ENCODE measurements around the gene SUSD4. TPM values are rescaled to one million over a fixed set of nuclear protein-coding genes. Genes with fewer than 3 reads are reported as not detected.

The SUSD4 gene
- total and polyA plus RNA-seq, 10 of the 15 experiments (the other 5 are each of a cell fraction or from before 2014, with no cell fraction given), result 0.13 to 1.1 (median 0.26) TPM; not detected in 3

DNA sequence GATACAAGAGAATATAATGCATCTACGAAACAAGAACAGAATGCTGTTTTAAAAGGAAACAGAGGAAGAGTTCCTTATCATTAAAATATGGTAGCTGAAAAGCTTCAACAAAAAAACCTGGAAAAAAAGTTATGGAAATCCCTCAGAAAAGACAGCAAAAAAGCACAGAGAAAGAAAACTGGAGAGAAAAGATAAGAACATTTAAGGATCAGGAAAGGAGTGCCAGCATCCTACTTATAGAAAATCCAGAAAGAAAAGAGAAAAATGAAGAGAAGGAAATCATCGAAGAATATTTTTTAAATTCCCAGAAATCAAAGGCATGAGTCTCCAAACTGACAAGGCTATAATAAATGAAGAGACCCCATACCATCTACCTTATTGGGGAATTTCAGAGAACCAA, 29.8 kb downstream of the SUSD4 start:
- Histone ChIP-seq H2AFZ (ENCODE audit: control insufficient read depth, low read depth, low read length) (no peak overlapping the region), H4K20me1 (ENCODE audit: control insufficient read depth, insufficient read depth) (no peaks in the 10 kb centered on the region), H3K27ac (ENCODE audit: control insufficient read depth, insufficient read depth) (no peak overlapping the region), H3K9me3 (replicated peaks; ENCODE audit: control insufficient read depth, insufficient read depth, low read length) (no peaks in the 10 kb centered on the region), H3K4me3 (no peak overlapping the region), H3K36me3 (ENCODE audit: control insufficient read depth in 2 of 2, insufficient read depth in 2 of 2, low read length in 1 of 2) (no peaks in the 10 kb centered on the region), H3K9ac (ENCODE audit: control insufficient read depth, insufficient read depth, low read length) (no peak overlapping the region), H3K79me2 (ENCODE audit: control insufficient read depth, insufficient read depth, low read length) (no peaks in the 10 kb centered on the region), H3K27me3 (replicated peaks in 1 of 2; ENCODE audit: control insufficient read depth in 2 of 2, insufficient read depth in 2 of 2, low read length in 1 of 2) (peaks cover 0 to 2% of the 10 kb centered on the region in 2 experiments; a peak in 2 of 4 replicates), H3K4me1 (ENCODE audit: control insufficient read depth, insufficient read depth, low read length) (no peaks in the 10 kb centered on the region), H3K4me2 (ENCODE audit: control insufficient read depth, insufficient read depth) (no peak overlapping the region)
- WGBS (ENCODE audit: insufficient coverage, insufficient replicate concordance, low lambda C conversion rate, missing lambda C conversion rate), result 13% methylated on average over 2 of the region's 2 CpGs
- POLR2A ChIA-PET, result no interaction called here
- CTCF ChIA-PET, result no interaction called here
- RAD21 ChIA-PET (ENCODE audit: unreplicated experiment), result no interaction called here
- intact Hi-C loops (cut with micrococcal nuclease; ENCODE audit: unreplicated experiment) (no loop called here), in situ Hi-C loops (cut with MboI) (no loop called here)
- DNase-seq (ENCODE audit: low read depth, low spot score), result no peak
- no peak for TF ChIP-seq ELK1 (IDR thresholded peaks at IDR 0.05; ENCODE audit: low read depth, low read length)
- SMC1A ChIA-PET (ENCODE audit: uncharacterized antibody, unreplicated experiment), result no interaction called here
- no peak for FAIRE-seq
- BruUV-seq (replicated peaks), result no TSS peak
- ATAC-seq, result no peak

DNA sequence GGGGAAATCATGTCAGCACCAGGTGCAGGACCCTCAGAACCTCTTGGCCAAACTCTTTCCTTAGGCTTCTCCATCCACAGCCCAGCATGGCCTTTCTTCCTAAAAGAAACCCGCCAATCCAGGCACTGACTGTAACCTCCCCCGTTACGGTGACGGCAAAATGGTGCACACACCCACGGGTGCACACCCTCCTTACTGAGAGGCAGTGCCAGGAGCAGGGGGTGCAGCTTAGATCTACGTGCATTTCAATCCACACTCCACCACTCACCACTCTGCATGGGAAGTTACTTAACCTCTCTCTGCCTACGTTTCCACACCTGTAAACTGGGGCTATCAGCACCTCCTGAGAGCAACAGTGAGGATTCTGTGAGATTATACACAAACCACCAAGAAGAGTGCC, 31.0 kb downstream of the SUSD4 start:
- CTCF ChIA-PET, result no interaction called here
- H3K4me3 ChIP-seq, result no peak overlapping the region
- H3K27me3 ChIP-seq (replicated peaks in 1 of 2; ENCODE audit: control insufficient read depth in 2 of 2, insufficient read depth in 2 of 2, low read length in 1 of 2), result no peaks in the 10 kb centered on the region; a peak in 2 of 4 replicates
- WGBS (ENCODE audit: insufficient coverage, insufficient replicate concordance, low lambda C conversion rate, missing lambda C conversion rate), result 31% methylated on average over 7 of the region's 7 CpGs
- DNase-seq (ENCODE audit: low read depth, low spot score) (no peak), FAIRE-seq (no peak), ATAC-seq (no peak)
- TF ChIP-seq YBX1 (IDR thresholded peaks at IDR 0.05) (no peak), REST (IDR thresholded peaks at IDR 0.05; ENCODE audit: low read depth, low read length) (no peak), RBBP5 (conservative IDR thresholded peaks at IDR 0.05) (no peak), RELA (IDR thresholded peaks at IDR 0.05; ENCODE audit: borderline replicate concordance, partially characterized antibody) (no peak), WRNIP1 (IDR thresholded peaks at IDR 0.05; ENCODE audit: borderline replicate concordance, low read depth, low read length) (no peak), ZSCAN29 (IDR thresholded peaks at IDR 0.05) (no peak), NKRF (conservative IDR thresholded peaks at IDR 0.05) (no peak), TARDBP (IDR thresholded peaks at IDR 0.05; ENCODE audit: borderline replicate concordance) (no peak), ZNF217 (IDR thresholded peaks at IDR 0.05) (no peak), BACH1 (IDR thresholded peaks at IDR 0.05; ENCODE audit: borderline replicate concordance) (no peak), MTA3 (IDR thresholded peaks at IDR 0.05; ENCODE audit: borderline replicate concordance, low read length) (no peak)
- POLR2A ChIA-PET, result no interaction called here
- H3K9ac ChIP-seq (ENCODE audit: control insufficient read depth, insufficient read depth, low read length), result no peak overlapping the region
- no peak overlapping the region for H3K27ac ChIP-seq (ENCODE audit: control insufficient read depth, insufficient read depth)
- no peaks in the 10 kb centered on the region for H3K36me3 ChIP-seq (ENCODE audit: control insufficient read depth in 2 of 2, insufficient read depth in 2 of 2, low read length in 1 of 2)
- RAD21 ChIA-PET (ENCODE audit: unreplicated experiment), result no interaction called here
- BruUV-seq (replicated peaks), result no TSS peak
- H3K9me3 ChIP-seq (replicated peaks; ENCODE audit: control insufficient read depth, insufficient read depth, low read length), result no peaks in the 10 kb centered on the region
- H3K4me2 ChIP-seq (ENCODE audit: control insufficient read depth, insufficient read depth), result no peak overlapping the region
- H4K20me1 ChIP-seq (ENCODE audit: control insufficient read depth, insufficient read depth), result no peaks in the 10 kb centered on the region
- SMC1A ChIA-PET (ENCODE audit: uncharacterized antibody, unreplicated experiment), result no interaction called here
- H3K79me2 ChIP-seq (ENCODE audit: control insufficient read depth, insufficient read depth, low read length), result no peaks in the 10 kb centered on the region
- intact Hi-C loops (cut with micrococcal nuclease; ENCODE audit: unreplicated experiment) (no loop called here), in situ Hi-C loops (cut with MboI) (no loop called here)
- H3K4me1 ChIP-seq (ENCODE audit: control insufficient read depth, insufficient read depth, low read length), result no peaks in the 10 kb centered on the region
- H2AFZ ChIP-seq (ENCODE audit: control insufficient read depth, low read depth, low read length), result no peak overlapping the region

All from GM12878 (cell line).